Tibial artery (tissue), 4 donors: ENCODE data around the gene SEC16A.

Source experiments
- DNase-seq, 2 donors: peaks; one replicate each; pipeline ENCODE4 v3.0.0-alpha.2; 2019
- H3K27ac ChIP-seq, 2 donors: fragments of 200-600 bp; sonication (generic) in 1 of 2; 1 replicate in 1 of 2; 2 replicates in 1 of 2; pipeline ENCODE4 v1.5.1; 2018 to 2019; ENCODE audit warnings: mild to moderate bottlenecking in 1 of 2
- H3K27me3 ChIP-seq, 2 donors: fragments of 200-600 bp; sonication (generic) in 1 of 2; one replicate each; pipeline versions ENCODE4 v1.5.1 to v1.6.0; 2016 to 2019
- H3K36me3 ChIP-seq, 3 donors: fragments of 200-600 bp; sonication (generic) in 2 of 3; one replicate each; pipeline ENCODE4 v1.5.1; 2016 to 2019; ENCODE audit warnings: mild to moderate bottlenecking in 2 of 3
- H3K4me1 ChIP-seq, 4 donors: fragments of 200-600 bp; sonication (generic) in 2 of 4; 1 replicate in 3 of 4; 2 replicates in 1 of 4; pipeline ENCODE4 v1.5.1; 2016 to 2019
- H3K4me3 ChIP-seq, 2 donors: fragments of 200-600 bp; sonication (generic) in 1 of 2; 1 replicate in 1 of 2; 2 replicates in 1 of 2; pipeline ENCODE4 v1.5.1; 2018 to 2019; ENCODE audit warnings: mild to moderate bottlenecking in 2 of 2
- H3K9me3 ChIP-seq, 3 donors: fragments of 200-600 bp; sonication (generic) in 1 of 3; one replicate each; pipeline ENCODE4 v1.5.1; 2016 to 2019
- intact Hi-C: fragments of 100-400 bp; cut with DNase I; formaldehyde crosslinking; loops from one replicate; pipeline ENCODE4 v1.15.0; 2023; ENCODE audit warnings: low total_unique reads
- TF ChIP-seq, protein P1 (sequence below), 2 experiments: fragments of 200-600 bp in 1 of 2; fragments of 450-650 bp in 1 of 2; IDR thresholded peaks; one replicate each; pipeline ENCODE4 v1.5.1; 2017 to 2019; ENCODE audit warnings: antibody characterized with exemption in 2 of 2, mild to moderate bottlenecking in 1 of 2, moderate library complexity in 1 of 2

SEC16A gene

DNA sequence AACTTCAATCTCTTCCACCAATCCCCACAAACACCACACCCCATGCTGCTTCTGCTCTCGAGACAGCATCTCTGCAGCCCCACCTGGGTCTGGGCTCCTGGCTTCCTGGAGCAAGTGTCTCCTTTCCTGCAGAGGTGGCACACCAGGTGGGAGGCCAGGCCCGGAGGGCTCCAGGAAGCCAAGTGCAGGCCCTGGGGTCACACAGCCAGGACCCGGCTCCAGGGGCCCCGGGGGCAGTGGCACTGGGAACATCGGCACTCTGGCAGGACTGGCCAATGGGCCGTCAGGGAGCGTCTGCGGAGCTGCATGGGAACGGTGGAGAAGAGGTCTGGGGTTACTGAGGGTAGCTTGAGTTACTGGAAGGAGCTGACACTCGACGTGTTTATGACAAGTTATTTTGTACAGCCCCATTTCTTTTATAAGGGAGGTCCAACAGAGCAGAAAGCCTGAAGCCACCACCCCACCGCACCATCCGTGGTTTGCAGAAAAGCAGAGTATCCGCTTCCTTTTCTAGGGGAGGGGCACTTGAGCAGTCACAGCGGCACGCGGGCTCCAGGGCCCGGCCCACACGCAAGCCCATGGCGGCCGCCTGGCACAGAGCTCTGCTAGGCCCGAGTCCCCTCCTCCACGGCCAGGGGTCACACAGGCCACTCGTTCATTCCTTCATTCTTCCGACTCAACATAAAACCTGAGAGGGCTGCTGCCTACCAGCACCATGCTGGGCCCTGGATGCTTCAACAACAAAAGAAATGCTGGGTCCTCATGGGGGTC is 28.6 kb downstream of the SEC16A start:
- DNase-seq: no peak
- H3K27me3 ChIP-seq: no peaks in the 10 kb centered on the region
- H3K27ac ChIP-seq: no peak overlapping the region
- intact Hi-C loops: no loop called here
- H3K4me1 ChIP-seq: no peaks in the 10 kb centered on the region
- peaks cover 82 to 100% (median 90%) of the 10 kb centered on the region in 3 donors for H3K36me3 ChIP-seq
- no peaks in the 10 kb centered on the region for H3K9me3 ChIP-seq
- TF ChIP-seq, protein P1, sequence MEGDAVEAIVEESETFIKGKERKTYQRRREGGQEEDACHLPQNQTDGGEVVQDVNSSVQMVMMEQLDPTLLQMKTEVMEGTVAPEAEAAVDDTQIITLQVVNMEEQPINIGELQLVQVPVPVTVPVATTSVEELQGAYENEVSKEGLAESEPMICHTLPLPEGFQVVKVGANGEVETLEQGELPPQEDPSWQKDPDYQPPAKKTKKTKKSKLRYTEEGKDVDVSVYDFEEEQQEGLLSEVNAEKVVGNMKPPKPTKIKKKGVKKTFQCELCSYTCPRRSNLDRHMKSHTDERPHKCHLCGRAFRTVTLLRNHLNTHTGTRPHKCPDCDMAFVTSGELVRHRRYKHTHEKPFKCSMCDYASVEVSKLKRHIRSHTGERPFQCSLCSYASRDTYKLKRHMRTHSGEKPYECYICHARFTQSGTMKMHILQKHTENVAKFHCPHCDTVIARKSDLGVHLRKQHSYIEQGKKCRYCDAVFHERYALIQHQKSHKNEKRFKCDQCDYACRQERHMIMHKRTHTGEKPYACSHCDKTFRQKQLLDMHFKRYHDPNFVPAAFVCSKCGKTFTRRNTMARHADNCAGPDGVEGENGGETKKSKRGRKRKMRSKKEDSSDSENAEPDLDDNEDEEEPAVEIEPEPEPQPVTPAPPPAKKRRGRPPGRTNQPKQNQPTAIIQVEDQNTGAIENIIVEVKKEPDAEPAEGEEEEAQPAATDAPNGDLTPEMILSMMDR (IDR thresholded peaks at IDR 0.05): no peak
- H3K4me3 ChIP-seq: no peak overlapping the region

- Histone ChIP-seq H3K27ac (no peak overlapping the region), H3K4me3 (no peak overlapping the region), H3K9me3 (no peaks in the 10 kb centered on the region), H3K27me3 (no peaks in the 10 kb centered on the region), H3K36me3 (peaks cover 82 to 100% (median 90%) of the 10 kb centered on the region in 3 donors), H3K4me1 (no peaks in the 10 kb centered on the region)
- no peak for DNase-seq
- intact Hi-C loops: no loop called here
- TF ChIP-seq, protein P1 (IDR thresholded peaks at IDR 0.05): no peak
Observed at GRCh38 chr9:136453326-136453725, 29.5 kb downstream of the SEC16A start.

DNA sequence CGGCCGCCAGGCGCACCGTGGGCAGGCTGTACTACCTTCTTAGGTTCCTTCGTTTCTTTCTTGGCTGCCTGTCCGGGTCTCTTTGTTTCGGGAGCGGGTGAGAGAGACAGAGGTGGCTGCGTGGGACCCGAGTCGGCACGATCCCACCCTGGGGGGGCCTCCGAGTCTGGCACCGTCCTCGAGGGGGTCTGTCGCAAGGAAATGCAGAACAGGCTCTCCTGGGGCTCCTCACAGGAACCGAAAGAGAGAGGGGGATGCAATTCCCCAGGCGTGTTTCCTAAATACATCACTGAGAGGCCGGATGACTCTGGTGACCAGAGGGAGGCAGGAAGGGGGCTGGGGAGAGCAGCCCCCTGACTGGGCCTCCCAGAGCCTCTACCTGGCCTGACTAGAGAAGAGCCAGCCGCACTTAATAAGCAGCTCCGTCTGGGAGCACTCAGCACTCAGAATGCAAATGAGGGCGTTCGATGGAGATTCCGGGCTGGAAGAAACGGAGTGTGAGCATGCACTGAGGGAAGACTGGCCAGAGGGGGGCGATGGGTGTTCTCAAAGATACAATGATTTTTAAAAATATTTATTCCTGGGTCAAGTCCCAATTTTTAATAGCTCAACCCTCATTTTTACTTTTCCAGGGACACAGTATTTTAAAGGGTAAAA is 31.5 kb downstream of the SEC16A start:
- intact Hi-C loops: no loop called here
- H3K9me3 ChIP-seq: no peaks in the 10 kb centered on the region
- no peak for DNase-seq
- no peak overlapping the region for H3K4me3 ChIP-seq
- no peak overlapping the region for H3K27ac ChIP-seq
- H3K36me3 ChIP-seq: peaks cover 85 to 100% (median 90%) of the 10 kb centered on the region in 3 donors
- no peaks in the 10 kb centered on the region for H3K4me1 ChIP-seq
- H3K27me3 ChIP-seq: no peaks in the 10 kb centered on the region
- TF ChIP-seq, protein P1 (IDR thresholded peaks at IDR 0.05): no peak

GRCh38 chr9:136448655-136449054 is 34.2 kb downstream of the SEC16A start:
- Histone ChIP-seq H3K4me3 (no peak overlapping the region), H3K9me3 (no peaks in the 10 kb centered on the region), H3K27me3 (no peaks in the 10 kb centered on the region), H3K36me3 (peaks cover 73 to 100% (median 90%) of the 10 kb centered on the region in 3 donors), H3K27ac (no peak overlapping the region), H3K4me1 (no peaks in the 10 kb centered on the region)
- intact Hi-C loops: no loop called here
- TF ChIP-seq, protein P1 (IDR thresholded peaks at IDR 0.05): no peak
- no peak for DNase-seq

DNA sequence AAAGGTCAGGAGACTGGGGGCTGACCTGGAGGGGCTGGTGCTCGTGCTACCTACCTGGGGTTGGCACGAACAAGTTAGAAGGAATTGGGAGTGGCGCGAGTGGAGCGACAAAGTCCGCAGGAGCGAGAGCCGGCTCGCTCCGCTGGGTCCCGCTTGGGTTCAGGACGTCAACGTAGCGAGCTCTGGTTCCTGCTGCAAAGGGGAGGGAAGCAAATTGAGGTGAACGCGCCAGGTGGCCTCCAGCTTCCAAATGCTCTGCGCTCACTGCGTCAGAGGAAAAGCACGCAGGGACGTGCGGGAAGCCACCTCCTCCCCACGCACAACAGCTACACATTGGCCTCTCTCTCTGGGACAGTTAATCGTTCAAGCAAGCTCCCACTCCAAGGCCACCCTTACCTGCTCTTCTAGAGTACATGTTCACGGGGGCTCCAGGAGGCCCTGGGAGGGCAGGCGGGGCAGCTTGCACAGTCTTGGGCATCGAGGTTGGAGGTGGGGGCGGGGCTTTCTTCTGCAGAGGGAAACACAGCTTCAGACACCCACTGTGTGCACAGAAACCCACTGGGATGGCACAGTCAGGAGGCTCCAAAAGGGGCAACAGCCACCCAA is 35.6 kb downstream of the SEC16A start:
- no peak for DNase-seq
- TF ChIP-seq, protein P1 (IDR thresholded peaks at IDR 0.05): no peak
- Histone ChIP-seq H3K27ac (no peak overlapping the region), H3K27me3 (no peaks in the 10 kb centered on the region), H3K36me3 (peaks cover 86 to 100% (median 97%) of the 10 kb centered on the region in 3 donors), H3K4me3 (no peak overlapping the region), H3K9me3 (no peaks in the 10 kb centered on the region), H3K4me1 (no peaks in the 10 kb centered on the region)
- intact Hi-C loops: no loop called here
